Ureter (tissue), 1 donor: ENCODE measurements around the gene E2F3. TPM values are rescaled to one million over a fixed set of nuclear protein-coding genes. Genes with fewer than 3 reads are reported as not detected.
"Not testable (repeated sequence)": the region's sequence is repeated elsewhere in the genome, so short reads cannot be mapped to it uniquely, and the experiment has no call there.

Experiments used
- DNase-seq: peaks from one replicate; pipeline ENCODE4 v3.0.0-alpha.2; 2020; ENCODE audit warnings: low spot score
- total RNA-seq: library from RNA; stranded (reverse); gene quantifications from one replicate; pipeline ENCODE4 v1.2.4, GENCODE V29; 2023
- donor health status: DM: yes; HTN: yes; CAD: no.

E2F3 gene
- total RNA-seq, 1 donor from 2014 or later: 14.5 TPM

DNA sequence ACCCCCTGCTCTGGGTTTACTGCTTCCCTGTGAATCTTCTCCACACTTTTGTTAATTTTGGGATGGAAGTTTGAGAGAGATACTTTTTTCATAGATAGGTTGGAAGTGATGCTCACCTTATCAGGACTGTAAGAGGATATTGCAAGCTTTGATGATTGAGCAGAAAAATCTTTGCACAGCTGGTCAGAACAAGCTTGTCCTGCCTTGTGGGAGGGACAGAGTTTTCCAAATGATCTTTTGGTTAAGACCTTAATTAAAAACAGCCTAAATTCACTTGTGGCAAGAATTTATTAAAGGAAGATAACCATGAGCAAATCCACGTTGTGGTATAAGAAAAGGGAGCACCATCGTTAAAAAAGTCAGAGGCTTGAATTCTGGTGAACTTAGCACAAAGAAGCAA lies 32.2 kb downstream of the E2F3 start:
- DNase-seq: no peak

DNA sequence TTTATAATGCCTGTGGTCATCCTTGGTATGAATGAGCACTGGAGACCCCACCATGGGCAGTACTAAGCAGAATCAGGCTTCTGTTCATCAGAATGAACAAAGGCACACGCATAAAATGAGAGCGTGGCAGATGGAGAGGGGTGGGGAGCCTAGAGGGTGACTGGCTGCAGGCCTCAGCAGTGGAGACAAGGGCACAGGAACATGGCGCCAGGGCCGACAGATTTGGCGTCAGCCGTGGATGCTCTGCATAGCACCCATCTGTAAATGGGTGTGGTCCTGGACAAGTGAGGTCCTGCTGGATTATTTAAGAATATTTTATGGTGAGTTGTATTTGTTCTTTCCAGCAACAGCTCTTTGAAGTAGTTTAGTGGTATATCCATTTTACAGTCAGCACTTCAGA lies 33.1 kb downstream of the E2F3 start:
- no peak for DNase-seq

DNA sequence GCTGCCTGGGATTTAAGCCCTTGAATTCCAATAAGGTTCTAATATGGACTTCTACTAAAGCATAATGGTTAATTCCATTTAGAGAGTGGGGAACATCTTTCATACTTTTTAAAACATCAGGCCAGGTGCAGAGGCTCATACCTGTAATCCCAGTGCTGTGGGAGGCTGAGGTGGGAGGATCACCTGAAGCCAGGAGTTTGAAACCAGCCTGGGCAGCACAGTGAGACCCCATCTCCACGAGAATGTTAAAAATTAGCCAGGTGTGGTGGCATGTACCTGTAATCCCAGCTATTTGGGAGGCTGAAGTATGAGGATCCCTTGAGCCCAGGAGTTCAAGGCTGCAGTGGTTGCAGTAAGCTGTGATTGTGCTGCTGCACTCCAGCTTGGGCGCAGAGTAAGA lies 35.0 kb downstream of the E2F3 start:
- no peak for DNase-seq

DNA sequence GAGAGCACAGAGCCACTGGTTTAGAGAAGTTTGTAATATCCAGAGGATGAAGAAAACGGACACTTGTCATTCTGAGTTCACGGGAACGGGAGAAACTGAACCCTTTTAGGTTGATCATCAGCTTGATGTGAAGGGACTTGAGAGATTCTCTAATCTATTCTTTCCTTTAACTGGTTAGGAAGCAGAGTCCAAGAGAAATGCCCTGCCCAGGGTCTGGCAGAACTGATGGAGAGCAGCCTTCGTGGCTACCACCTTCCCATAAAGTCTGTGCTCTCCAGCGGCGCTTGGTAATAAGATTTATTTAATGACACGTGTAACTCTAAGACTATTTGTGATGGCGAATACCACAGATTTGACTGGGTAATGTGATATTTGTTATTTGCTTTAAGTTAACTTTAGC lies 36.0 kb downstream of the E2F3 start:
- no peak for DNase-seq

DNA sequence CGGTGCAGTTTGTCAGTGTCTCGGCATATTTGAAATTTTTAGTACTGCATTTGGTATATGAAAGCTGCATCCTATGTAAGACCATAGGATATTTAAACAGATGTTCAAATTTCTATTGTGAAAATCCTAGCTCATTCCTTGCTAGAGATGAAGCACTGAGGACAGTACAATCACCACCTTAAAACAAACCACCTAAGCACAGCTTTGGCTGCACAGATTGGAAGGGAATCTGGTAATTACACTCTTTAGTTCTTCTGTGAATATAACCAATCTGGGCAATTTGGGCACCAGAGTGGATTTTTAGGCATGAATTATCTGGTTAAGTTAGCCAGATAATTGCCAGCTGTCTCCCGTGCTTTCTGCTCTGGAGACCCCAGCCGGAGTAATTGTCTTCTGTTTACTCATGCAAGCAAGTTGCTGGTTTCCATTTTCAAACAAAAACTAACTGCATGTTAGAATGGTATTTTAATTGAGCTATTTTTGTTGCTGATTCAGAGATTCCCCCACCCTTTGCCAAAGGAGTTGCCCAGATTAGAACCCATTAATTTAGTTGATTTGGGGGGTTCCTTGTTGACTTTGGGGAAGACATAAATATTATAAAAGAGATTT lies 36.9 kb downstream of the E2F3 start:
- DNase-seq: no peak

DNA sequence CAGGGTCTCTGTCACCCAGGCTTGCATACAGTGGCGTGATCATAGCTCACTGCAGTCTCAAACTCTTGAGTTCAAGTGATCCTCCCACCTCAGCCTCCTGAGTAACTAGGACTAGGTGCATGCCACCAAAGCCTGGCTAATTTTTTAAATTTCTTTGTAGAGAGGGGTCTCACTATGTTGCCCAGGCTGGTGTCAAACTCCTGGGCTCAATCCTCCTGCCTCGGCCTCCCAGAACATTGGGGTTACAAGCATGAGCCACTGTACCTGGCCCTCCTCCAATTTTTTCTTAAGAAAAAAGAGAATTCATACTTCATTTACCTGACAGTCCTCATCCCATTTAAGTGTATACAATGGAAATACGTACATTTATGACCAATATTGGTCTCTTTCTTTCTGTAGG lies 37.9 kb downstream of the E2F3 start:
- DNase-seq: no peak

DNA sequence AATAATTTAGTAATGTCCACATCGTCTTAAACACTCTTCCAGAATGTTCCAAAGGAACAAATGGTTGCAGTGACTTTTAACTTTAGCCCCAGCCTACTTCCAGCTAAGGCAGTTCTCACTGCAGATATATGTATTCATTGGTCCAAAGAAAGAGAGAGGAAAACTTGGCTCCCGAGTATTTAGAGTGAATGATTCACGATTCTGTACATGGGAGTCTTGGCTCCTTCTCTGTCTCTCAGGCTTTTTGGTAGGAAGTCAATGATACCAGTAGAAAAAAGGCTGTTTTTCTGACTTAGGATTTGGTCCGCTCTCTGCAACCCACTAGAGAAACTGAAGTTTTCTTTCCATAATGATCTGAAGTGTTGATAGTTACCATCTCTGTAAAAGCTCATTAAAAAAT lies 38.6 kb downstream of the E2F3 start:
- no peak for DNase-seq

DNA sequence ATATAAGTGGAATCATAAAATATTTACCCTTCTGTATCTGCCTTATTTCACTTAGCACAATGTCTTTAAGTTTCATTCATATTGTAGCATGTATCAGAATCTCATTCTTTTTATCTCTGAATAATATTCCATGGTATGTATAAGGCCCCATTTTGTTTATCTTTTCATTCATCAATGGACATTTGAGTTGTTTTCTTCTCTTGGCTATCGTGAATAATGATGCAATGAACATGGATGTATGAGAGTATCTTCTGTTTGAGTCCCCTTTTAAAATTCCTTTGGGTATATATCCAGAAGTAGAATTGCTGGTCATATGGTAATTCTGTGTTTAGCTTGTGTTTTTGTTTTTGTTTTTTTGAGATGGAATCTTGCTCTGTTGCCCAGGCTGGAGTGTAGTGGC lies 39.6 kb downstream of the E2F3 start:
- DNase-seq: no peak

DNA sequence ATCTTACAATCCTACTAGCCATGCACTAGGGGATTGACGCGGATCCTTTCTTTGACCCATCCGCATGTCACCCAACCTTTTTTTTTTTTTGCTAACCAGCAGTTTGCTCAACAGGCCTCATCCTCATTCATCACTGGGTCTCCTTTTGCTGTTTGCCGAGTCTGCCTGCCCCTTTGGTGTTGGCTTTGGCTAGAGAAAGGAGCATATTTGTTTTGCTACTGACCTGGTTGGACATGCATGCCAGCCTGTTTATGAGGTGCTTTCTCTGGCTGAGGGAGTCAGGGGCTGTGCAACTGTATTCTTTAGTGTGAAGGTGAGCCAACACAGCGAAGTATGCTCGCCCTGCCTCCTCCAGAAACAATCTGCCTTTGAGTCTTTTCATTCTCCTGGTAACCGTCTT lies 40.2 kb downstream of the E2F3 start:
- DNase-seq: no peak

DNA sequence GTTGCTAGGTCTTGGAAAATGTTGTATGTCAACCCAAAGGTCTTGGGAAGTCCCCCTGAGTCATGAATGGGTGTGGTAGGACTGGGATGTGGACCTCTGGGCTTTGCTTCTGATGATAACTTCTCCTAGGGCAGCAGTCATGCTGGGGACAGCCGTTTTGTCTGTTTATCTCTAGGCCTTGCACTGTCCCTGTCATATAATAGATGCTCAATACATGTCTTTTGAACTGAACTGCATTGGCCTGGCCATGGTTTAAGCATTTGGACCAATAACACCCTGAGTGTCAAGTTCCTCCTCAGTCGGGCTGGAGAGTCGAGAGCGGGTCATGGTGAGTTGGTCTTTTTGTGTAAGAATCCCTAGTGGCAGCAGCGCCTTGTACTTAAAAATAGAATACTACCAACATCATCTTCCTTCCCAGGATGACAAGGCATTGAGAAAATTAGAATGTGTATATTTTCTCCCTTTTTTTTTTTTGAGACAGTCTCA lies 43.1 kb downstream of the E2F3 start:
- DNase-seq: no peak

DNA sequence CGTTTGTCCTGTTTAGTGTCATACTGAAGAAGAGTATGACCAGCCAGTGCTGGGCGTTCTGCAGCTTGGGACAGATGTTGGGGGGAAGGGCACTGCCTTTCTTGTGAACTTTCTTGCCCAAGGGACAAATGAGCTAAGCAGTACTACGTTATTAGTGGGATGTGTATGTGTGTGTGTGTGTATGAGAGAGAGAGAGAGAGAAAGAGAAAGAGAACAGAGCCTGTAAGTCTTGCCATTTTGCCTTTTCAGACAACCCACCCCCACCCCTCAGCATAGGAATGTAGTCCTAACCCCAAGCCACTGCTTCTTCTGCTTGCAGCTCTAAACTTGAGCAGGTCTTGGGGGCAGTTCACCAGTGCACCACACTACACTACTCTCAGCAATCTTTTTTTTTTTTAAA lies 45.5 kb downstream of the E2F3 start:
- no peak for DNase-seq

DNA sequence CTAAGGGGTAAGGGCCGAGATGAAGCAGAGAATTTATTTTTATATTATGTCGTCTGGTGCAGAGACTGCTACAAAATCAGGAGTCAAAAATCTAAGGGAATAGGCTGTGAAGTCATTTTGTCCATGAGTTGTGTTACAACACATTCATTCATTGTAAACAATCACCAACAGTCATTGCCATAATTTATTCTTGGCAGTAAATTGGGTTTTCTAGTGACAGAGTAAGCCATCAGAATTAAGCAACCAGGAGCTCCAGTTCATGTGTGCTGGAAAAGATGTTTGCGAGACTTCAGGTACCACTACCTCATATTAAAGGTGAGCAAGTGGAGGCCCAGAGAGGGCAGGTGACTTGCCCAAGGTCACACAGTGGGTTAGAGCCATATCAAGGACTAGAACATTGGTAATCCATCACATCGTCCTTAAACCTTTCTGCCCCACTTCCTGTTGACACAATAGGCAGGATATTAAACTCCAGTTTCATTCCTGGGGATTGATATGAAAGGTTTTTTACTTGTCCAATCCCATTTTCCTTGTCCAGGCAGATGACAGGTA lies 46.0 kb downstream of the E2F3 start:
- DNase-seq: no peak

DNA sequence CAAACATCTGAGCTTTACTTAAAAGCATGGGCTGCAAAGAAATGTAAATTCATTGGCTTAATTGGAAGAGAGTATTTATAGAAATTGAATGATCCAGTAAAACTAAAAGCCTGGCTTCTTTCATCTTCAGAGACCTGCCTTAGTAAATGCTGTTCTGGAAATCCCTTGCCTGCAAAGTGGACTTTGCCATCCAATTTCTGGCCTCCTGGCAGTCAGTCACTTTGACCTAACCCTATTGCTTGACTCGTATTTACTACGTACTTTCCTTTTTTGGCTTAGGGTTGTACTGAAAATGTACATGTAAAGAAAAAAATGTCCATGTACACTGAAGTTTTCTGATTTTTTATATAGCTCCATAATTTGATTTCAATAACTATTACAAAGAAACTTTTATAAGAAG lies 47.1 kb downstream of the E2F3 start:
- DNase-seq: no peak

DNA sequence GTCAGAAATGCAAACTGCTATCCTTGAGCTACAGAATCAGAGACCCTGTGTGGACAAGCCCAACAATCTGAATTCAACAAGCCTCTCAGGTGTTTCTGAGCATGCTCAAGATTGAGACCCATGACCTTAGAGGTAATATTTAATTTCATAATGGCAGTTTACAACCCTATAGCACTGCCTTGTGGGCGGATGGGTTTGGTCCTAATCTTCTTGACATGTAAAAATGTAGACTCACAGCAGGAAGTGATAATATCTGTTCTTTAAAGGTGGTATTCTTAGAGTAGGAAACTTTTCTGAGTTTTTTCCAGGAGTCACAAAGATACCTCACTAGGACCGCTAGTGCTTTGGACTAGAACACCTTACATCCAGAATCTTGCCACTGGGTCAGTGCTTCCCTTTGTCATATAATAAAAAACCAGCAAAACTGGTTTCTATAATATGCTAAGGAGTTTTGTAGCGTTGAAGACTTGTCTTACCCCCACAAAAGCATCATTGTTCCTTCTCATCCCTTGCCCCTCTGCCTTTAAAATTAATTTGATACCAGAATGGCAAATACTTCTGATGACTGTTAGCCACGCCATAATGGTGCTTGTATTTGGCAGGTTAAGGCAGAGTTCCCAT lies 52.6 kb downstream of the E2F3 start:
- no peak for DNase-seq

DNA sequence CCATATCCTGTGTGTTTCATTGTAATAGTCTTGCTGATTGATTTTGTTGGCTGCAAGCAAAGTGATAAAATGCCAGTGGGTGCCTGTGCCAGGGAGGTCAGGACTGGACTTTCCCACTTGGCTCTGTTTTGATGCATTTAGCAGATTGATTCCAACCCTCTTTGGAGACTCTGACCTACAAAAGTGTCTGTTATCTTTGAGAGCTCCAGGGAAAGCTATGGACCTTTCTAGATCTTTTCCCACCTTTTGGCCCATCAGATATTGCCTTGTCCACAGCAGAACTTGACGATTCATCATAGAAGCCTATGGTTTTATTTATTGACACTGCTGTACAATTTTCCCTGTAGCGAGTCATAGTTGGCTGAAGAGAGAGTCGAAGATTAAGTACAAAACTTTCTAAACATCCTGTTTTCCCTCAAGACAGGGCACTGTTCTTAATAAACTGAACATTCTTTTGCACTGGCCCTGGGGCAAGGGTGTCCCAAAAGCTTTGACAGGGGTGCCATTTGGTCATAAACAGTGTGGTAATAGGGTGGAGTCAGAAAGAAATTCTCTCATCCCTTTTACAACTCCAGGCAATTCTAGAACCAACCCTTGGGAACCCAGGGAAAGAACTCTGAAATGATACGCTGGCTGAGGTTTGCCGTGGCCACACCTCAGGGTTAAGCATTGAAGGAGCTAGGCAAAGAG lies 53.7 kb downstream of the E2F3 start:
- DNase-seq: no peak

DNA sequence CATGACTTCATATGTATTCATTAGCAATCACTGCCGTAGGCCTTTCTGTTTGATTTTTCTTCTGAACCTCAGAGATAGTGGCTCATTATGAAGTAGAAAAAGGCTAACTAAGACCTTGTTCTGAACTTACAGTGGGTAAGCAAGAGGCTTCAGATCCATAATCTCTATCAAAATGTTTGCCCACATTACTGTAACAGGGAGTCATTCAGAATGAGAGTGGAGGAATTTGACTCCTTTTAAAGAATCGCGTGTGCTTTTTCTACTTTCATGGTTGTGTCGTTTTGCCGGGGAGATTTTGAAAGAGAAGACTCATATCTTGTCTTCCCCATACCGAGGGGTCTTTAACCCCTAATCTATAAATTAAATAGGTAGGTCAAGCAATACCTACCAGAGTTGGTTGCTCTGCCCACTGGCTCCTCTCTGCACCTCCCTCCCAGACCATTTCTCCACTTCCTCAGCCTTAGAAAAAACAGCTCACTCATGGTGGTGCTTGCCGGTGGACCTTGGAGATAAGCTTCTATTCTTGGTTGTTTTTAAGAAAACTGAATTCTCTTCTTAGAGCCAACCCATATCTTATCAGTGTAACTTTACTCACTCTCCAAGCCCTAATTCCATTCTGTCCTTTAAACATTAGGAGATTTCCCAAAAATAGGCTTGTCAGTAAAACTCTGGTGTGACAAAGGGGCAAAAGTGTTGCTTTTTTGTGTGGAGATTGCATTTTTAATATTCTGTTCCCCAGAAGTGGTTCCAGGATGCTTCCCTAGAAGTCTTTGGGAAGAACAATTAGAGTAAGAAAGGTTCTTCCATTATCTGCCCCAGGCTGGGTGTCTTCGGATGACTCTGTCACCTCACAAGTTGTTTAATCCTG lies 56.6 kb downstream of the E2F3 start:
- DNase-seq: no peak

DNA sequence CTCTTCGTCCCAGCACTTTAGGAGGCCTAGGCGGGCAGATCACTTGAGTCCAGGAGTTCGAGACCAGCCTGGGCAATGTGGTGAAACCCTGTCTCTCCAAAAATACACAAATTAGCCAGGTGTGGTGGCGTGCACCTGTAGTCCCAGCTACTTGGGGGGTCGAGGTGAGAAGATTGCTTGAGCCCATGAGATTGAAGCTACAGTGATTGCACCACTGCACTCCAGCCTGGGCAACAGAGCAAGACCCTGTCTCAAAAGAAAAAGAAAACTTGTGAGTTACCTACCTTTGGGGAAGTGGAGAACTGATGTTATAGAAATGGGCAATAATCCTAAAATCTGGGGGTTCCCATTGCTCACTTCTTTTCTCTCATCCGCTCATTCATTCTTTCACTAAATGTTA lies 58.0 kb downstream of the E2F3 start:
- DNase-seq: no peak

DNA sequence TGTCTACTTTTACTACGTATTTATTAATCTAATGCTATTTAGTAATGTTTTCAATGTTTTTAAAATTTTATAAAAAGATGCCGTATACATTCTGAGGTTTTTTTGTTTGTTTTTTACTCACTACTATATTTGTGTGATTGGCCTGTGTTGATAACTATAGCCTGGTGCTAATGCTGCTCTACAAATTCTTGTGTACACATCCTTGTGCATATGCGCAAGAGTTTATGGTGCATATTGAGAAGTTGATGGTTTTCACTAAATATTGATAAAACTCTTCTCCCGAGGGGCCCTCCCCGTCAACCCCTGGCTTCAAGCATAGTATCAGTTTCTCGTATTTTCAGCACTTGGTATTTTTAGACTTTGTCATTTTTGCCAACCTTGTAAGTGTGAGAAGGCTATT lies 59.9 kb downstream of the E2F3 start:
- DNase-seq: no peak

DNA sequence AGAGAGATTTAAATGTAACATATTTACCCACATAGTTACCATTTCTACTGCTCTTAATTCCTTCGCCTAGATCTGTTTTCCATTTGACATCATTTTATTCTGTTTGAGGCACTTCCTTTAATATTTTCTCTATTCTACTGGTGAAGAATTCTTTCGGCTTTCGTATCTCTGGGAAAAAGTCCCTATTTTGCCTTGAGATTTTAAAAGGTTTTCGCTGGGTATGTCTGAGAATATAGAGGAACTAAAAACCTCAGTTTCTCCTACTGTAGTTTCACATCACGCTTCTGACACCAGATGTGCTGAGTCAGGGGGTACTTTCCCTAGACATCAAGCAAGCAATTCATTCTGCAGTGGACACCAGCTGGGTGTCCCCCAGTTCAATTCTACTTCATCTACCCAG lies 61.7 kb downstream of the E2F3 start:
- DNase-seq: no peak

DNA sequence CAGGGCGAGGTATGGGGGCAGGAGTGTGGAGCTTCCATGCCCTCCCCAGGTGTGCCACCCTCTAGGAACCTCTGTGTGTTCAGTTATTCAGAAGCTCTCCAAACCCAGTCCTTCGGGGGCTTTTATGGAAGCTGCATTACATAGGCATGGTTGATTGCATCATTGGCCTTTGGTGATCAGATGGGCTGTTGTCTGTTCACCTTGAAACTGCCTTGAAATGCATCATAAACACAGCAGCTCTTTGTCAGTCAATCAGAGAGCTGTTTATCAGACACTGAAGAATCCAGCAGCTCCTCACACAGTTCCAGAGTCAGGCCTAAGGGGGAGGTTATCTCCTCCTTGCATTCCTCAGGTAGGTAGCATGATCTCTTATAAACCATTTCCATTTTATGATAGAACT lies 62.4 kb downstream of the E2F3 start:
- DNase-seq: no peak

DNA sequence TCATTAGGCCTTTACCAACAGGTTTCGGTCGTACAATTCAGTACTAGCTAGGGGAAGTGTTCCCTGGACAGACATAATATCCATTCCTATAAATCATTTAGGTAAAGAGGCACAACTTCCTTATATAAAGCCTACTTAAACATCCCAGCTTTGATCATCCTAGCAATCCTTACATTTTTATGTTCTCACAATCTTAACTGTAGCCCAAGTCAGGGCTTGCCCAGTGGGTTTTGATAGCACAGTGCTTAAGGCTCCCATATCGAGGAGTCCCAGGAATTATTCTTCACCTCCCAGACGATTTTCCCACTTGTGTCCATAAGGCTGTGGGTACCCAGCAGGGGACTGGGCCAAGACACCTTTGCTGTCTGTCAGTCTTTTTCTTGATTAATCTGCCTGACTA lies 63.2 kb downstream of the E2F3 start:
- DNase-seq: no peak

DNA sequence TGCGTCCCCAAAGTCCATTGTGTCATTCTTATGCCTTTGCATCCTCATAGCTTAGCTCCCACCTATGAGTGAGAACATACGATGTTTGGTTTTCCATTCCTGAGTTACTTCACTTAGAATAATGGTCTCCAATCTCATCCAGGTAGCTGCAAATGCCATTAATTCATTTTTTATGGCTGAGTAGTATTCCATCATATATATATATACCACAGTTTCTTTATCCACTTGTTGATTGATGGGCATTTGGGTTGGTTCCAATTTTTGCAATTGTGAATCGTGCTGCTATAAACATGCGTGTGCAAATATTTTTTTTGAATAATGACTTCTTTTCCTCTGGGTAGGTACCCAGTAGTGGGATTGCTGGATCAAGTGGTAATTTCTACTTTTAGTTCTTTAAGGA lies 63.9 kb downstream of the E2F3 start:
- DNase-seq: not testable (repeated sequence)
